Muscle of back (tissue), 11 donors: ENCODE measurements around the gene FGB. TPM values are rescaled to one million over a fixed set of nuclear protein-coding genes. Genes with fewer than 3 reads are reported as not detected.

Experiments used
- DNase-seq, 3 donors: peaks; one replicate each; pipeline versions ENCODE4 v3.0.0 to v3.0.0-alpha.2; 2013
- polyA plus RNA-seq, 10 donors: library from polyadenylated mRNA; unstranded; fragments of 120-200 nt; gene quantifications; one replicate each; pipeline ENCODE4 v1.2.1, GENCODE V29; 2013; ENCODE audit not compliant: insufficient read length in 10 of 10

The FGB gene
- polyA plus RNA-seq, 10 donors = 0.83 to 5.5 TPM; not detected in 8

DNA sequence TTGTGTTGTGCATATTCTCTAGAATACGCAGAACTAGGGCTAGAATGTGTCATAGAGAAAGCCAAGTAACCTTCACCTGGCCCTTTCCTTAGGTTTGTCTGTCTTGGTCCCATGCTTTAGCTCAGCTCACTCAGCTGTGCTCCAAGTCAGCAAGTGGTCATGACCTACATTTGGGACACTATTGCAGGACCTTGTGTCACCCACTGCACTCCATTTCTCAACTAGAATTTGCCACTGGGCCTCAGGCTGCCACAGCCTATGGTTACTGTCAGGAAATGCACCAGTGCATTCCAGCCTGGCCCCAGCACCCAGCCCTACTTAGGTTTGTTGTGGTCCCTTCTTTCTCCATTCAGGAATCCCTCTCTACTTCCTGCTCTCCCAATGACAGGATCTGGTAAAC is 57.3 kb downstream of the FGB start:
- DNase-seq = no peak

Other genes with a start within 250 kb of the FGB start
- 10 to 100 TPM in 3 of 10 donors, 1 to 10 TPM in 7; 6.4 to 20.4 (median 8.6) TPM for gene DCHS2, start 71.2 kb upstream of the FGB start, polyA plus RNA-seq
- gene PLRG1, start 12.6 kb upstream of the FGB start, polyA plus RNA-seq = 10 to 100 TPM; 50.0 to 69.9 (median 61.8) TPM
- gene FGA, start 27.7 kb downstream of the FGB start, polyA plus RNA-seq = 1 to 10 TPM in 1 of 10 donors, under 1 TPM in 1, not detected in 8; 0.33 to 3.0 TPM
- gene FGG, start 49.6 kb downstream of the FGB start, polyA plus RNA-seq = 1 to 10 TPM in 1 of 10 donors, under 1 TPM in 1, not detected in 8; 0.31 to 2.6 TPM
- under 1 TPM in 8 of 10 donors, not detected in 2; 0.09 to 0.56 (median 0.19) TPM for gene LRAT, start 181.0 kb downstream of the FGB start, polyA plus RNA-seq
- gene RBM46, start 218.3 kb downstream of the FGB start, polyA plus RNA-seq = under 1 TPM in 6 of 10 donors, not detected in 4; 0.05 to 0.24 (median 0.13) TPM